Measurements from ENCODE around the gene CCR3. TPM values are rescaled to one million over a fixed set of nuclear protein-coding genes. Genes with fewer than 3 reads are reported as not detected.

Gene CCR3
- total RNA-seq, 1 experiment from 2014 or later = not detected

- Histone ChIP-seq H3K4me3 (no peak overlapping the region), H3K36me3 (no peaks in the 10 kb centered on the region), H3K27me3 (no peaks in the 10 kb centered on the region), H3K9me3 (no peaks in the 10 kb centered on the region)
- DNase-seq = no peak
These were observed 2.9 kb downstream of the CCR3 start for GRCh38 chr3:46245146-46245545.

GRCh38 chr3:46252980-46253379 is 10.7 kb downstream of the CCR3 start:
- H3K36me3 ChIP-seq = no peaks in the 10 kb centered on the region
- no peaks in the 10 kb centered on the region for H3K27me3 ChIP-seq
- H3K9me3 ChIP-seq = no peaks in the 10 kb centered on the region
- H3K4me3 ChIP-seq = no peak overlapping the region
- no peak for DNase-seq

- Histone ChIP-seq H3K9me3 (no peaks in the 10 kb centered on the region), H3K36me3 (no peaks in the 10 kb centered on the region), H3K27me3 (no peaks in the 10 kb centered on the region), H3K4me3 (no peak overlapping the region)
- DNase-seq = no peak
These were observed 16.3 kb downstream of the CCR3 start for GRCh38 chr3:46258525-46258924.

- DNase-seq = no peak
- Histone ChIP-seq H3K36me3 (no peaks in the 10 kb centered on the region), H3K4me3 (no peak overlapping the region), H3K27me3 (no peaks in the 10 kb centered on the region), H3K9me3 (no peaks in the 10 kb centered on the region)
These were observed 19.8 kb downstream of the CCR3 start for GRCh38 chr3:46261926-46262594.

- Histone ChIP-seq H3K27me3 (no peaks in the 10 kb centered on the region), H3K4me3 (no peak overlapping the region), H3K9me3 (no peaks in the 10 kb centered on the region), H3K36me3 (no peaks in the 10 kb centered on the region)
- no peak for DNase-seq
These were observed 21.7 kb downstream of the CCR3 start for GRCh38 chr3:46264002-46264401.

- no peaks in the 10 kb centered on the region for H3K36me3 ChIP-seq
- no peak for DNase-seq
- H3K27me3 ChIP-seq = no peaks in the 10 kb centered on the region
- no peaks in the 10 kb centered on the region for H3K9me3 ChIP-seq
- no peak overlapping the region for H3K4me3 ChIP-seq
These were observed 24.3 kb downstream of the CCR3 start for GRCh38 chr3:46266598-46266997.

- Histone ChIP-seq H3K36me3 (no peaks in the 10 kb centered on the region), H3K27me3 (no peaks in the 10 kb centered on the region), H3K9me3 (no peaks in the 10 kb centered on the region), H3K4me3 (no peak overlapping the region)
- DNase-seq = no peak
These were observed 27.3 kb downstream of the CCR3 start for GRCh38 chr3:46269556-46269955.

- Histone ChIP-seq H3K4me3 (no peak overlapping the region), H3K27me3 (no peaks in the 10 kb centered on the region), H3K9me3 (no peaks in the 10 kb centered on the region), H3K36me3 (no peaks in the 10 kb centered on the region)
- DNase-seq = no peak
These were observed 28.2 kb downstream of the CCR3 start for GRCh38 chr3:46270474-46270873.

GRCh38 chr3:46271209-46271745 is 29.0 kb downstream of the CCR3 start:
- H3K9me3 ChIP-seq = no peaks in the 10 kb centered on the region
- H3K36me3 ChIP-seq = no peaks in the 10 kb centered on the region
- H3K4me3 ChIP-seq = no peak overlapping the region
- no peaks in the 10 kb centered on the region for H3K27me3 ChIP-seq
- no peak for DNase-seq

- no peak for DNase-seq
- Histone ChIP-seq H3K9me3 (no peaks in the 10 kb centered on the region), H3K4me3 (no peak overlapping the region), H3K27me3 (no peaks in the 10 kb centered on the region), H3K36me3 (no peaks in the 10 kb centered on the region)
These were observed 29.8 kb downstream of the CCR3 start for GRCh38 chr3:46272028-46272451.

GRCh38 chr3:46276497-46277099 is 34.3 kb downstream of the CCR3 start:
- peak; percentile 4 for DNase-seq
- no peaks in the 10 kb centered on the region for H3K36me3 ChIP-seq
- no peaks in the 10 kb centered on the region for H3K9me3 ChIP-seq
- H3K27me3 ChIP-seq = no peaks in the 10 kb centered on the region
- no peak overlapping the region for H3K4me3 ChIP-seq

GRCh38 chr3:46277476-46277875 is 35.2 kb downstream of the CCR3 start:
- no peaks in the 10 kb centered on the region for H3K27me3 ChIP-seq
- H3K36me3 ChIP-seq = no peaks in the 10 kb centered on the region
- H3K4me3 ChIP-seq = no peak overlapping the region
- no peak for DNase-seq
- H3K9me3 ChIP-seq = no peaks in the 10 kb centered on the region

- Histone ChIP-seq H3K27me3 (no peaks in the 10 kb centered on the region), H3K9me3 (no peaks in the 10 kb centered on the region), H3K36me3 (no peaks in the 10 kb centered on the region), H3K4me3 (no peak overlapping the region)
- no peak for DNase-seq
These were observed 36.8 kb downstream of the CCR3 start for GRCh38 chr3:46278816-46279672.

GRCh38 chr3:46280105-46280797 is 38.0 kb downstream of the CCR3 start:
- Histone ChIP-seq H3K27me3 (no peaks in the 10 kb centered on the region), H3K36me3 (no peaks in the 10 kb centered on the region), H3K4me3 (no peak overlapping the region), H3K9me3 (no peaks in the 10 kb centered on the region)
- peak; percentile 24 for DNase-seq

GRCh38 chr3:46281551-46281950 is 39.3 kb downstream of the CCR3 start:
- Histone ChIP-seq H3K4me3 (no peak overlapping the region), H3K36me3 (no peaks in the 10 kb centered on the region), H3K9me3 (no peaks in the 10 kb centered on the region), H3K27me3 (no peaks in the 10 kb centered on the region)
- DNase-seq = no peak

GRCh38 chr3:46282041-46282440 is 39.8 kb downstream of the CCR3 start:
- Histone ChIP-seq H3K36me3 (no peaks in the 10 kb centered on the region), H3K4me3 (no peak overlapping the region), H3K27me3 (no peaks in the 10 kb centered on the region), H3K9me3 (no peaks in the 10 kb centered on the region)
- no peak for DNase-seq

GRCh38 chr3:46282696-46283095 is 40.4 kb downstream of the CCR3 start:
- no peaks in the 10 kb centered on the region for H3K9me3 ChIP-seq
- H3K27me3 ChIP-seq = no peaks in the 10 kb centered on the region
- H3K36me3 ChIP-seq = no peaks in the 10 kb centered on the region
- DNase-seq = no peak
- H3K4me3 ChIP-seq = no peak overlapping the region

All from MG63 (cell line).